DOHH2 (cell line): ENCODE results near the gene KCNIP3.

ENCODE experiments used
- EZH2phosphoT487 ChIP-seq: fragments of 200-600 bp; sonication (generic); IDR thresholded peaks from 2 replicates; pipeline ENCODE4 v1.6.1; 2017; ENCODE audit warnings: borderline replicate concordance, mild to moderate bottlenecking, antibody characterized with exemption, low read length, moderate library complexity, mixed read lengths
- TF ChIP-seq, protein P1 (sequence below): fragments of 200-600 bp; sonication (generic); IDR thresholded peaks from one replicate; pipeline ENCODE4 v1.5.1; 2014; ENCODE audit warnings: antibody characterized with exemption, mild to moderate bottlenecking, low read depth, low read length; ENCODE audit not compliant: poor library complexity, severe bottlenecking

DNA sequence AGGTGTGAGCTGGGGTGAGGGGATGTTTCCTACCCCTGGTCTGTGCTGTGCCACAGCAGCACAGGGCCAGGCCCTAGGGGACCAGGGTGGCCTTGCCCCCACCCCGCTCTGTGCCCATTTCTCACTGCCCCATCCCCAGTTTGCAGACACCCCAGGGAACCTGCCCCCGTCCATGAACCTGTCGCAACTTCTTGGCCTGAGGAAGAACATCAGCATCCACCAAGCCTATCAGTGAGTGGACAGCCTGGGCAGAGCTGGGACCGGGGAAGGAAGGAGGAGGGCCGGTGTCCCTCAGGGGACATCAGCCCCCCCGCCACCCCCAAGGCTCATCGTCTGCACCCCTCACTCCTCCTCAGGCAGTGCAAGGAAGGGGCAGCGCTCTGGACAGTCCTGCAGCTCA is 15.4 kb upstream of the KCNIP3 start:
- TF ChIP-seq, protein P1, sequence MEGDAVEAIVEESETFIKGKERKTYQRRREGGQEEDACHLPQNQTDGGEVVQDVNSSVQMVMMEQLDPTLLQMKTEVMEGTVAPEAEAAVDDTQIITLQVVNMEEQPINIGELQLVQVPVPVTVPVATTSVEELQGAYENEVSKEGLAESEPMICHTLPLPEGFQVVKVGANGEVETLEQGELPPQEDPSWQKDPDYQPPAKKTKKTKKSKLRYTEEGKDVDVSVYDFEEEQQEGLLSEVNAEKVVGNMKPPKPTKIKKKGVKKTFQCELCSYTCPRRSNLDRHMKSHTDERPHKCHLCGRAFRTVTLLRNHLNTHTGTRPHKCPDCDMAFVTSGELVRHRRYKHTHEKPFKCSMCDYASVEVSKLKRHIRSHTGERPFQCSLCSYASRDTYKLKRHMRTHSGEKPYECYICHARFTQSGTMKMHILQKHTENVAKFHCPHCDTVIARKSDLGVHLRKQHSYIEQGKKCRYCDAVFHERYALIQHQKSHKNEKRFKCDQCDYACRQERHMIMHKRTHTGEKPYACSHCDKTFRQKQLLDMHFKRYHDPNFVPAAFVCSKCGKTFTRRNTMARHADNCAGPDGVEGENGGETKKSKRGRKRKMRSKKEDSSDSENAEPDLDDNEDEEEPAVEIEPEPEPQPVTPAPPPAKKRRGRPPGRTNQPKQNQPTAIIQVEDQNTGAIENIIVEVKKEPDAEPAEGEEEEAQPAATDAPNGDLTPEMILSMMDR = no peak
- no peak for TF ChIP-seq EZH2phosphoT487
